HFF-Myc (cell line): ENCODE results near the gene TF.

Source experiments
- DNase-seq: peaks from one replicate; pipeline ENCODE4 v3.0.0-alpha.2; 2011; ENCODE audit warnings: low read depth; ENCODE audit errors: extremely low read depth
- H3K4me3 ChIP-seq: replicated peaks from 2 replicates; pipeline ENCODE4 v1.5.1; 2011; ENCODE audit warnings: low read depth, mild to moderate bottlenecking, control low read depth, low read length
- CTCF ChIP-seq: IDR thresholded peaks from 2 replicates; pipeline ENCODE4 v1.5.1; 2012; ENCODE audit warnings: mild to moderate bottlenecking, low read depth, low read length, control low read depth; ENCODE audit errors: missing control alignments

Gene TF

GRCh38 chr3:133757701-133758567 is 11.7 kb downstream of the TF start:
- no peak for TF ChIP-seq CTCF
- no peak overlapping the region for H3K4me3 ChIP-seq
- DNase-seq: no peak

- DNase-seq: no peak
- TF ChIP-seq CTCF: no peak
- no peak overlapping the region for H3K4me3 ChIP-seq
Measured at GRCh38 chr3:133758568-133758928, 12.4 kb downstream of the TF start.

- no peak for TF ChIP-seq CTCF
- no peak for DNase-seq
- H3K4me3 ChIP-seq: no peak overlapping the region
Measured at GRCh38 chr3:133758964-133759739, 13.0 kb downstream of the TF start.

- DNase-seq: no peak
- no peak for TF ChIP-seq CTCF
- H3K4me3 ChIP-seq: no peak overlapping the region
Measured at GRCh38 chr3:133759740-133760305, 13.6 kb downstream of the TF start.

- no peak for TF ChIP-seq CTCF
- DNase-seq: no peak
- H3K4me3 ChIP-seq: no peak overlapping the region
Measured at GRCh38 chr3:133760916-133761315, 14.7 kb downstream of the TF start.

- DNase-seq: no peak
- no peak overlapping the region for H3K4me3 ChIP-seq
- TF ChIP-seq CTCF: no peak
Measured at GRCh38 chr3:133761605-133762484, 15.7 kb downstream of the TF start.
